HG03060 (cell line): ENCODE results near the gene CLN6.
"Not testable (repeated sequence)": the region's sequence is repeated elsewhere in the genome, so short reads cannot be mapped to it uniquely, and the experiment has no call there.

ENCODE experiments used
- ATAC-seq: cut with Tn5 transposase; IDR thresholded peaks from one replicate; pipeline ENCODE4 v1.9.1; 2021; ENCODE audit warnings: low read depth, moderate number of reproducible peaks; ENCODE audit not compliant: unreplicated experiment

Gene CLN6

DNA sequence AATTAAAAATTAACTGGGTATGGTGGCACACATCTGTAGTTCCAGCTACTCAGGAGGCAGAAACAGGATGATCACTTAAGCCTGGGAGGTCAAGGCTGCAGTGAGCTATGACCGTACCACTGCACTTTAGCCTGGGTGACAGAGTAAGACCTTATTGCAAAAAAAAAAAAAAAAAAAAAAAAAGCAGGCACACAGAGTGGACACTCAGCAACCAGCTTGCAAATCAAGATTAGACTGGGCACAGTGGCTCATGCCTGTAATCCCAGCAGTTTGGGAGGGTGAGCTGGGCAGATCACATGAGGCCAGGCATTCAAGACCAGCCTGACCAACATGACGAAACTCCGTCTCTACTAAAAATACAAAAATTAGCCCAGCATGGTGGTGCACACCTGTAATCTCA is 5.4 kb downstream of the CLN6 start:
- no peak for ATAC-seq

GRCh38 chr15:68223171-68223570 is 6.4 kb downstream of the CLN6 start:
- ATAC-seq: no peak

- ATAC-seq: not testable (repeated sequence)
Measured at GRCh38 chr15:68222432-68222743, 7.1 kb downstream of the CLN6 start.

GRCh38 chr15:68221530-68222431 is 7.7 kb downstream of the CLN6 start:
- not testable (repeated sequence) for ATAC-seq

GRCh38 chr15:68220967-68221366 is 8.6 kb downstream of the CLN6 start:
- no peak for ATAC-seq

GRCh38 chr15:68220489-68220888 is 9.0 kb downstream of the CLN6 start:
- no peak for ATAC-seq

GRCh38 chr15:68218847-68219798 is 10.4 kb downstream of the CLN6 start:
- no peak for ATAC-seq

DNA sequence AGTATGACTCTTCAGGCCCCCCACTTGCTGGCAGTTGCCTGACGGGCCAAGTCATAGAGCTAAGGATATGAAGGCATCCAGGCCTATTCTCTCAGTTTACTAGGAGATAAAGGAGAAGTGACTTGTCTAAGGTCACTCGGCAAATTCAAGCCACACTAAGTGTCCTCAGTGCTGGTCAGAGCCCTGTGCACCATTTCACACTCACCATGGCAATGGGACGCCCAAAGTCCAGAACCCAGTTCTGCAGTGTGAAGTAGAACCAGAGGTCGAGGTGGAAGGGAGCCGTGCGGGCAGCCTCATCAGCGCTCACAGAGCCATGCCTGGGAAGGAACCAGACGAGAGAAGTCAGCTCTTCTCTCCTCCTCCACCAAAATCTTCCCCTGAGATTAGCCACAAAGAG is 11.2 kb downstream of the CLN6 start:
- ATAC-seq: no peak

DNA sequence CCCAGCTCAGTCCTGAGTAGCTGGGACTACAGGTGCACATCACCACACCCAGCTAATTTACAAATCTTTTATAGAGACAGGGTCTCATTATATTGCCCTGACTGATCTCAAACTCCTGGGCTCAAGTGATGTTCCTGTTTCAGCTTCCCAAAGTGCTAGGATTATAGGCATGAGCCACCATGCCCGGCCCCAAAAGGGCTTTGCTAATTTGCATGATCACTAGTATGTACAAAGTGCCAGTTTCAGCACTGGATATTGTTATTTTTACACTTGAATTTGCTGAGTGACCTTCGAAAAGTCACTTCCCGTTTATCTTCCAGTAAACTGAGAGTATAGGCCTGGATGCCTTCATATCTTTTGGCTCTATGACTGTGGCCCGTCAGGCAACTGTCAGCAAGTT is 12.2 kb downstream of the CLN6 start:
- no peak for ATAC-seq

GRCh38 chr15:68214838-68215254 is 14.7 kb downstream of the CLN6 start:
- no peak for ATAC-seq

DNA sequence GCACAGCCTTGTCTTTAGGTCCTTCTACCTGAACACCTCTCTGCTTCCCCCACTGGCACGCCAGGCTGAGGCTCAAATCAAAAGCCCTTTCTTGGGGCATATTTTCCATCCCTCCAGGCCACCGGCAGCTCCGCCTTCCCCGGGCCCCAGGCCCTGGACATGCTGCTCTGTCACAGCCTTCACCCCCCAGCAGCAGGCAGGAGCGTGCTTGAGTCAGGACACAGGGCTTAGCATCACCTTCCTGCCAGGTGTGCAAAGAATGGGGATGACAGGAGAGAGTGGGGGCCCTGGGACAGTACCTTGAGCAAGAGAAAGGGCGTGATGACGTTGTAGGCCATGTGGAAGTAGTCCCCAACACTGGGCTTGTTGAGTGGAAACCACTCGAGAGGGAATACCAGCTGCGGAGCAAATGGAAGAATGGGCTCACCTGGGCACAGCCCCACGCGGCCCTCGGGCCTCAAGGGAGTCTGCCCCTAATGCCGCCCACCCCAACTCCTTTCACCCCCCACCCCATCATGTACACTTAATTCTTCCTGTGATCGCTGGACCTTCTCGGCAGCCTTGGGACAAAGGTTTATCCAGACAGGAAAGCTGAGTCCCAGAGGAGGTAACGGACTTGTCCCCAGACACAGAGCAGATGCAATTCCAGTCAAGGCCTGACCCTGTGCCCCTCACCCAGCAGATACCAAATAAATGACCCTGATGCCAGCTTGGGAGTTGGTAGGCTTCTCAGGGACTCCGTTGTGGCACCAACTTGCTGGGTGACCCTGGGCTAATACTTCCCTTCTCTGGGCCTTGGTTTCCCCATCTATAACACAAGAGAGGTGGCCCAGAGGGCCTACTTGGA is 15.3 kb downstream of the CLN6 start:
- ATAC-seq: no peak

DNA sequence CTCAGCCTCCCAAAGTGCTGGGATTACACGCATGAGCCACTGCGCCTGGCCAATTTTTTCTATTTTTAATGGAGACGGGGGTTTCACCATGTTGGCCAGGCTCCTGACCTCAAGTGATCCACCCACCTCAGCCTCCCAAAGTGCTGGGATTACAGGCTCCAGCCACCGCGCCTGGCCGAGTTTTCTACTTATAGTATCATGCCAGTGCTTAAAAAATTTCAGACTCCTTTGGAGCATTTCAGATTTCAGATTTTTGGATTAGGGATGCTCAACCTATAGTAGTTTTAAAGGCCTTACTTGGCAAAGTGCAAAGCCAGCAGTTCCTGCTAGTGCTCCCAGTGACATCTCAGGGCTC is 16.1 kb downstream of the CLN6 start:
- ATAC-seq: not testable (repeated sequence)

DNA sequence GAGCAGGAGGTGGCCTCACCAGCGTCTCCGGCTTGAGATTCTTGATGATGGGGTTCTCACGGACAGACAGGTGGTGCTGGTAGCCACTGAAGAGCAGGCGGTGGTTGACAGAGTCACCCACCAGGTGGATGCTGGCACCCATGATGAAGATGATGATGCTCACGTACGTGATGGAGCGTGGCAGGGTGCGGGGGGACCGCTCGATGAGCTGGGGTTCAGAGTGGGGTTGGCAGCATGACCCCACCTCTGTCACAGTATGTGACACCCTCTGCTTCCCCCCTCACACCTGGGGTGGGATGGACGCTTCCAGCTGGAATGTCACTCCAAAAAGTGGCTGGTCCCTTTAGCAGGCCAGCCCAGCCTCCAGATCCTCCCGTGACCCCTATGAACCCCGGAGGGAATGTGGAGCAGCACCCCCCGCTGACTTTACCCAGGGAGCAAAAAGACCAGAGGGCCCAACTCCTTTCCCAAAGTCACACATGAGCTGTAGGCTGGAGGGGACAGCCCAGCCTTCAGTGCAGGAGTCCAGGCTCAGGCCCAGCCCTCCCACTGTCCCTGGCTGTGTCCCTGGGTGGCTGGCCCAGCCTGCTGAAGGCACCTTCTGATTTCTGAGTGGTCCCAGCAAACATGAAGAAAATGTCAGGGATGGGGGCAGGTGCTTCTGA is 17.7 kb downstream of the CLN6 start:
- ATAC-seq: no peak

GRCh38 chr15:68210821-68211655 is 18.5 kb downstream of the CLN6 start:
- no peak for ATAC-seq

- no peak for ATAC-seq
Measured at GRCh38 chr15:68210409-68210756, 19.1 kb downstream of the CLN6 start.

GRCh38 chr15:68209735-68210408 is 19.7 kb downstream of the CLN6 start:
- no peak for ATAC-seq

DNA sequence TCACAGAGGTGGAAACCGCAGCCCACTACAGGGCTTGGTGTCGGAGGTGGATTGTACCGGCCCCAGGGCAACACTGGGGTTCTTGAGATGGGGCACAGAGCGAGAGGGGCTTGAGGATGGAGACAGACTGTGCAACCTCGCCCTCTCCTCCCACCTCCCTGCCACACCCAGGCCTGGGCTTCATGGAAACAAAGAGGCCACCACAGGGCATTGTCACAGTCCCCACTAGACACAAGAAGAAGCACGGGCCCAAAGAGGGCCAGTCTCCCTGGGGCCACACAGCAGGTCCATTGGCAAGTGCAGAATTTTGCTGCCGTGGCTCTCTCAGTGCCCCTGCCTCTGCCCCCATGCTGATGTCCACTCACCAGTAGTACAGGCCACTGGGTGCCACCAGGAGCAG is 20.3 kb downstream of the CLN6 start:
- ATAC-seq: no peak

- no peak for ATAC-seq
Measured at GRCh38 chr15:68208636-68209240, 20.8 kb downstream of the CLN6 start.
